HepG2 (cell line): ENCODE data around the gene SFXN1.

Experiments used
- ATF7 ChIP-seq, 2 experiments: fragments of 450-650 bp in 1 of 2; sonication (generic) in 1 of 2; formaldehyde crosslinking in 1 of 2; IDR thresholded peaks; 2 replicates each; pipeline versions ENCODE4 v1.4.0 to v1.6.1; 2016 to 2020; ENCODE audit warnings: antibody characterized with exemption in 1 of 2, mild to moderate bottlenecking in 1 of 2, missing genetic modification reagents in 1 of 2
- MAFK ChIP-seq, 2 experiments: IDR thresholded peaks in 1 of 2; conservative IDR thresholded peaks in 1 of 2; 2 replicates each; pipeline ENCODE4 v1.6.1; 2011; ENCODE audit warnings: improper control_type of control experiment in 2 of 2, low read length in 2 of 2
- TAF1 ChIP-seq: sonication (generic); formaldehyde crosslinking; IDR thresholded peaks from 2 replicates; pipeline ENCODE4 v1.4.0; 2020; ENCODE audit warnings: missing genetic modification reagents
- ZFP37 ChIP-seq: sonication (generic); formaldehyde crosslinking; IDR thresholded peaks from 2 replicates; pipeline ENCODE4 v1.4.0; 2020; ENCODE audit warnings: missing genetic modification reagents, borderline replicate concordance

DNA sequence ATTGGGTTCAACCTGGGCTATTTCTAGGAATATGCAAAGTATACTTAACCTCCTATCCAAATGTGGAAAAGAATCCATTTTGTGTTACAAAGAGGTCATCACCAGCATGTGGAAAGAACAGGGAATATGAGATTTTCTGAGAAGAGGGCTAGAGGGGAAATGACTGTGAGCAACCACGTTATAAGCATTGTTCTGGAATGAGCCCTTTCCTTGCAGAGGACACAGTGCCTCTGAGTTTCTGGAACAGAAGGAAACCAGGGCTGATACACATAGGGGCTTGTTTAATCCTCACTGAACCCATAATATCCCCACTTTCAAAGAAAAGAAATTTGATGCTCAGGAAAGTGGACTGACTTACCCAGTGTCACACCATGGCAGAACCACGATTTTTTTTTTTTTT lies 53.0 kb downstream of the SFXN1 start:
- no peak for TF ChIP-seq ATF7 (IDR thresholded peaks at IDR 0.05)
- no peak for TF ChIP-seq ATF7 (CRISPR knock-in tag; IDR thresholded peaks at IDR 0.05)
- TF ChIP-seq TAF1 (CRISPR knock-in tag) = no peak
- no peak for TF ChIP-seq MAFK (conservative IDR thresholded peaks at IDR 0.05 in 1 of 2, IDR thresholded peaks at IDR 0.05 in 1 of 2; ENCODE audit: low read length in 2 of 2)
- no peak for TF ChIP-seq ZFP37 (CRISPR knock-in tag)
